HEK293 (cell line): ENCODE results near the gene ZNF783.
"Not testable (repeated sequence)": the region's sequence is repeated elsewhere in the genome, so short reads cannot be mapped to it uniquely, and the experiment has no call there.

Source experiments
- CTCF ChIP-seq: fragments of 450-650 bp; formaldehyde crosslinking; IDR thresholded peaks from 2 replicates; pipeline ENCODE4 v1.5.1; 2016; ENCODE audit warnings: missing biosample characterization, missing genetic modification characterization
- ZBTB17 ChIP-seq: fragments of 450-650 bp; formaldehyde crosslinking; IDR thresholded peaks from 2 replicates; pipeline ENCODE4 v1.5.1; 2016; ENCODE audit warnings: missing biosample characterization, missing genetic modification characterization
- ZNF280D ChIP-seq: fragments of 450-650 bp; formaldehyde crosslinking; IDR thresholded peaks from 2 replicates; pipeline ENCODE4 v1.5.1; 2016; ENCODE audit warnings: missing biosample characterization, missing genetic modification characterization
- ZNF423 ChIP-seq: fragments of 450-650 bp; formaldehyde crosslinking; IDR thresholded peaks from 2 replicates; pipeline ENCODE4 v1.5.1; 2016; ENCODE audit warnings: missing biosample characterization, missing genetic modification characterization
- ZNF48 ChIP-seq: fragments of 450-650 bp; formaldehyde crosslinking; IDR thresholded peaks from 2 replicates; pipeline ENCODE4 v1.5.1; 2016; ENCODE audit warnings: missing biosample characterization, missing genetic modification characterization
- ZNF670 ChIP-seq: fragments of 450-650 bp; formaldehyde crosslinking; IDR thresholded peaks from 2 replicates; pipeline ENCODE4 v1.5.1; 2016; ENCODE audit warnings: missing biosample characterization, missing genetic modification characterization, low read depth
- TF ChIP-seq, protein P1 (sequence below): fragments of 450-650 bp; formaldehyde crosslinking; optimal IDR thresholded peaks from 2 replicates; pipeline ENCODE3; 2016; ENCODE audit warnings: missing biosample characterization, mild to moderate bottlenecking, missing genetic modification characterization

DNA sequence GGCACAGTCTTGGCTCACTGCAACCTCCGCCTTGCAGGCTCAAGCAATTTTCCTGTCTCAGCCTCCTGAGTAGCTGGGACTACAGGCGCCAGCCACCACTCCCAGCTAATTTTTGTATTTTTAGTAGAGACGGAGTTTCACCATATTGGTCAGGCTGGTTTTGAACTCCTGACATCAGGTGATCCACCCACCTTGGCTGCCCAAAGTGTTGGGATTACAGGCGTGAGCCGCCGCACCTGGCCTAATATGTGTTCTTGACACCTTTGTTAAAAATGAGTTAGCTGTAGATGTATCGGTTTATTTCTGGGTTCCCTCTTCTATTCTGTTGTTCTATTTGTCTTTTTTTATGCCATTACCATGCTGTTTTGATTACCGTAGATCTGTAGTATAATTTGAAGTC lies 12.4 kb downstream of the ZNF783 start:
- TF ChIP-seq, protein P1, sequence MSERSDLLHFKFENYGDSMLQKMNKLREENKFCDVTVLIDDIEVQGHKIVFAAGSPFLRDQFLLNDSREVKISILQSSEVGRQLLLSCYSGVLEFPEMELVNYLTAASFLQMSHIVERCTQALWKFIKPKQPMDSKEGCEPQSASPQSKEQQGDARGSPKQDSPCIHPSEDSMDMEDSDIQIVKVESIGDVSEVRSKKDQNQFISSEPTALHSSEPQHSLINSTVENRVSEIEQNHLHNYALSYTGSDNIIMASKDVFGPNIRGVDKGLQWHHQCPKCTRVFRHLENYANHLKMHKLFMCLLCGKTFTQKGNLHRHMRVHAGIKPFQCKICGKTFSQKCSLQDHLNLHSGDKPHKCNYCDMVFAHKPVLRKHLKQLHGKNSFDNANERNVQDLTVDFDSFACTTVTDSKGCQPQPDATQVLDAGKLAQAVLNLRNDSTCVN (tag by site-specific recombination) = not testable (repeated sequence)
- not testable (repeated sequence) for TF ChIP-seq ZNF670 (tag by site-specific recombination); ZNF48; ZNF280D (tag by site-specific recombination); ZBTB17 (tag by site-specific recombination); CTCF; ZNF423 (tag by site-specific recombination)
